IMR-90 (cell line): ENCODE measurements around the gene CDK12. TPM values are rescaled to one million over a fixed set of nuclear protein-coding genes. Genes with fewer than 3 reads are reported as not detected.

ENCODE experiments used
- ATAC-seq: fragments of 200-7000 bp; cut with Tn5 transposase; 2 replicates; pipeline ENCODE4 v1.9.1; 2020; ENCODE audit warnings: low read depth, mild to moderate bottlenecking, moderate library complexity
- BruUV-seq: library from RNA; stranded (reverse); fragments of 400-500 nt; replicated peaks from 2 replicates; lab custom pipeline; 2021; lab: Mats Ljungman, UMichigan
- CTCF ChIA-PET: fragments of 300-600 bp; formaldehyde crosslinking; extraction: SDS; loops from one replicate; lab custom pipeline; 2021; ENCODE audit warnings: antibody characterized with exemption; lab: Yijun Ruan, JAX
- POLR2A ChIA-PET: fragments of 300-600 bp; sonication (Branson Sonifier 250); formaldehyde crosslinking; loops from one replicate; lab custom pipeline; 2022; ENCODE audit warnings: antibody characterized with exemption; ENCODE audit not compliant: unreplicated experiment; lab: Charles Lee
- DNase-seq: peaks from one replicate; pipeline ENCODE4 v3.0.0; 2013
- H2AFZ ChIP-seq: replicated peaks from 2 replicates; pipeline ENCODE3; 2013; ENCODE audit warnings: low read length, mild to moderate bottlenecking; ENCODE audit not compliant: poor library complexity
- H2AK5ac ChIP-seq: 2 replicates; pipeline ENCODE4 v1.6.1; 2013; ENCODE audit warnings: low read depth, low read length, inconsistent platforms
- H2AK9ac ChIP-seq: replicated peaks from 2 replicates; pipeline ENCODE3; 2013; ENCODE audit warnings: mild to moderate bottlenecking, low read depth, low read length, moderate library complexity; ENCODE audit not compliant: poor library complexity
- H2BK120ac ChIP-seq: 2 replicates; pipeline ENCODE4 v1.6.1; 2013; ENCODE audit warnings: low read depth, low read length, inconsistent platforms
- H2BK15ac ChIP-seq: 3 replicates; pipeline ENCODE4 v1.6.1; 2013; ENCODE audit warnings: low read depth, low read length, inconsistent platforms
- H2BK20ac ChIP-seq: 2 replicates; pipeline ENCODE4 v1.6.1; 2013; ENCODE audit warnings: low read depth, mild to moderate bottlenecking, inconsistent platforms, low read length, moderate library complexity
- H2BK5ac ChIP-seq: 2 replicates; pipeline ENCODE4 v1.6.1; 2013; ENCODE audit warnings: mild to moderate bottlenecking, low read depth, low read length, inconsistent platforms; ENCODE audit not compliant: poor library complexity, severe bottlenecking
- H3K14ac ChIP-seq: replicated peaks from 2 replicates; pipeline ENCODE4 v1.6.1; 2013; ENCODE audit warnings: low read depth, low read length, inconsistent platforms
- H3K18ac ChIP-seq: 2 replicates; pipeline ENCODE4 v1.6.1; 2013; ENCODE audit warnings: low read depth, low read length, control low read depth
- H3K23ac ChIP-seq: 2 replicates; pipeline ENCODE4 v1.6.1; 2013; ENCODE audit warnings: low read depth, low read length, inconsistent platforms
- H3K27ac ChIP-seq: 2 replicates; pipeline ENCODE4 v1.5.1; 2013; ENCODE audit warnings: mild to moderate bottlenecking, control low read depth, low read length; ENCODE audit not compliant: insufficient read depth
- H3K27me3 ChIP-seq: 2 replicates; pipeline ENCODE4 v1.6.1; 2013; ENCODE audit warnings: low read length; ENCODE audit not compliant: control insufficient read depth, insufficient read depth
- H3K36me3 ChIP-seq: 2 replicates; pipeline ENCODE4 v1.6.1; 2013; ENCODE audit warnings: low read length, mixed read lengths; ENCODE audit not compliant: control insufficient read depth, insufficient read depth
- H3K4ac ChIP-seq: 2 replicates; pipeline ENCODE4 v1.6.1; 2013; ENCODE audit warnings: low read depth, low read length, inconsistent platforms
- H3K4me1 ChIP-seq: 2 replicates; pipeline ENCODE4 v1.6.1; 2013; ENCODE audit warnings: low read length, mixed read lengths; ENCODE audit not compliant: control insufficient read depth, insufficient read depth
- H3K4me2 ChIP-seq: 2 replicates; pipeline ENCODE4 v1.6.1; 2013; ENCODE audit warnings: low read depth, mild to moderate bottlenecking, control low read depth, low read length, moderate library complexity
- H3K4me3 ChIP-seq: 2 replicates; pipeline ENCODE4 v1.5.1; 2013; ENCODE audit warnings: low read depth, mild to moderate bottlenecking, control low read depth, low read length, moderate library complexity; ENCODE audit not compliant: insufficient read depth
- H3K56ac ChIP-seq: 2 replicates; pipeline ENCODE4 v1.6.1; 2013; ENCODE audit warnings: low read length, inconsistent platforms; ENCODE audit not compliant: insufficient read depth; ENCODE audit errors: extremely low read depth
- H3K79me1 ChIP-seq, 2 experiments: 2 replicates each; pipeline ENCODE4 v1.6.1; 2013; ENCODE audit warnings: low read length in 2 of 2, inconsistent platforms in 1 of 2, low read depth in 1 of 2
- H3K9ac ChIP-seq: 2 replicates; pipeline ENCODE4 v1.6.1; 2013; ENCODE audit warnings: low read depth, low read length, control low read depth
- H3K9me1 ChIP-seq: 2 replicates; pipeline ENCODE4 v1.6.1; 2013; ENCODE audit warnings: low read length, inconsistent platforms; ENCODE audit not compliant: insufficient read depth
- H3K9me3 ChIP-seq: 2 replicates; pipeline ENCODE4 v1.6.1; 2013; ENCODE audit warnings: low read length; ENCODE audit not compliant: control insufficient read depth, insufficient read depth
- H4K20me1 ChIP-seq: 2 replicates; pipeline ENCODE4 v1.6.1; 2013; ENCODE audit warnings: low read length, inconsistent platforms; ENCODE audit not compliant: insufficient read depth
- H4K5ac ChIP-seq: 2 replicates; pipeline ENCODE4 v1.6.1; 2013; ENCODE audit warnings: mild to moderate bottlenecking, low read depth, low read length, control low read depth
- H4K8ac ChIP-seq, 2 experiments: 2 replicates each; pipeline ENCODE4 v1.6.1; 2013; ENCODE audit warnings: low read depth in 2 of 2, low read length in 2 of 2, control low read depth in 1 of 2, inconsistent platforms in 1 of 2
- H4K91ac ChIP-seq: 2 replicates; pipeline ENCODE4 v1.6.1; 2013; ENCODE audit warnings: low read depth, low read length, inconsistent platforms; ENCODE audit not compliant: insufficient read depth
- BHLHE40 ChIP-seq: fragments of 150-350 bp; IDR thresholded peaks from 2 replicates; pipeline ENCODE4 v1.6.1; 2016; ENCODE audit warnings: mild to moderate bottlenecking, low read depth, low read length
- CEBPB ChIP-seq: IDR thresholded peaks from 2 replicates; pipeline ENCODE4 v1.6.1; 2012; ENCODE audit warnings: low read depth, low read length, improper control_type of control experiment
- CHD1 ChIP-seq: IDR thresholded peaks from 2 replicates; pipeline ENCODE4 v1.6.1; 2012; ENCODE audit warnings: low read depth, low read length, improper control_type of control experiment
- CTCF ChIP-seq: conservative IDR thresholded peaks from 2 replicates; pipeline ENCODE4 v1.5.1; 2012; ENCODE audit warnings: mild to moderate bottlenecking, low read depth, low read length, improper control_type of control experiment
- MAFK ChIP-seq: IDR thresholded peaks from 2 replicates; pipeline ENCODE4 v1.6.1; 2012; ENCODE audit warnings: low read depth, low read length, improper control_type of control experiment
- MAZ ChIP-seq: IDR thresholded peaks from 2 replicates; pipeline ENCODE4 v1.6.1; 2012; ENCODE audit warnings: low read depth, mild to moderate bottlenecking, low read length, improper control_type of control experiment, moderate library complexity, borderline replicate concordance
- MXI1 ChIP-seq: IDR thresholded peaks from 2 replicates; pipeline ENCODE4 v1.6.1; 2012; ENCODE audit warnings: low read depth, mild to moderate bottlenecking, low read length, moderate library complexity, borderline replicate concordance
- POLR2A ChIP-seq: IDR thresholded peaks from 2 replicates; pipeline ENCODE4 v1.6.1; 2012; ENCODE audit warnings: mild to moderate bottlenecking, low read depth, low read length
- RAD21 ChIP-seq: IDR thresholded peaks from 2 replicates; pipeline ENCODE4 v1.6.1; 2012; ENCODE audit warnings: low read length, improper control_type of control experiment
- RCOR1 ChIP-seq: IDR thresholded peaks from 2 replicates; pipeline ENCODE4 v1.6.1; 2012; ENCODE audit warnings: mild to moderate bottlenecking, low read length, improper control_type of control experiment; ENCODE audit not compliant: insufficient replicate concordance
- RFX5 ChIP-seq: IDR thresholded peaks from 2 replicates; pipeline ENCODE4 v1.8.0; 2012; ENCODE audit warnings: low read depth, mild to moderate bottlenecking, low read length, moderate library complexity
- SMC3 ChIP-seq: fragments of 150-350 bp; IDR thresholded peaks from 2 replicates; pipeline ENCODE4 v1.6.1; 2016; ENCODE audit warnings: low read depth, mild to moderate bottlenecking, antibody characterized with exemption, low read length, moderate library complexity
- WGBS, 2 experiments: methylation state at CpG; one replicate each; pipeline versions ENCODE4 v1.1.5 to v1.1.7; 2013; ENCODE audit warnings: missing lambda C conversion rate in 2 of 2; ENCODE audit not compliant: insufficient read length in 1 of 2; ENCODE audit errors: extremely low coverage in 2 of 2; 5-methylcytosine and 5-hydroxymethylcytosine counted together
- dilution Hi-C: fragments of 300-500 bp; cut with HindIII; formaldehyde crosslinking; loops from one replicate; pipeline ENCODE4 v1.14.3; 2018; ENCODE audit warnings: low sequenced_read_pairs; ENCODE audit not compliant: unreplicated experiment
- in situ Hi-C: fragments of 300-500 bp; cut with MboI; formaldehyde crosslinking; loops from 3 replicates; pipeline ENCODE4 v1.14.3; 2019; ENCODE audit warnings: low sequenced_read_pairs, inconsistent platforms, mixed read lengths
- intact Hi-C: fragments of 100-400 bp; cut with micrococcal nuclease; formaldehyde crosslinking; loops from 2 replicates; pipeline ENCODE4 v1.10.0; 2022
- polyA plus RNA-seq, 3 experiments: library from polyadenylated mRNA; depleted of rRNA; stranded (reverse); fragments of >200 nt; gene quantifications; 2 replicates each; pipeline ENCODE4 v1.2.3, GENCODE V29; 2012; ENCODE audit warnings: low replicate concordance in 1 of 3
- total RNA-seq: library from RNA; depleted of rRNA; stranded (reverse); fragments of >200 nt; gene quantifications from 2 replicates; pipeline ENCODE4 v1.2.3, GENCODE V29; 2012
- TF ChIP-seq, protein P1 (sequence below): fragments of 150-350 bp; IDR thresholded peaks from 2 replicates; pipeline ENCODE4 v1.6.1; 2017; ENCODE audit warnings: mild to moderate bottlenecking, antibody characterized with exemption, low read length, low read depth

Gene CDK12
- total and polyA plus RNA-seq, 2 of the 4 experiments (the other 2 are of a cell fraction): 16.1 to 27.1 TPM

DNA sequence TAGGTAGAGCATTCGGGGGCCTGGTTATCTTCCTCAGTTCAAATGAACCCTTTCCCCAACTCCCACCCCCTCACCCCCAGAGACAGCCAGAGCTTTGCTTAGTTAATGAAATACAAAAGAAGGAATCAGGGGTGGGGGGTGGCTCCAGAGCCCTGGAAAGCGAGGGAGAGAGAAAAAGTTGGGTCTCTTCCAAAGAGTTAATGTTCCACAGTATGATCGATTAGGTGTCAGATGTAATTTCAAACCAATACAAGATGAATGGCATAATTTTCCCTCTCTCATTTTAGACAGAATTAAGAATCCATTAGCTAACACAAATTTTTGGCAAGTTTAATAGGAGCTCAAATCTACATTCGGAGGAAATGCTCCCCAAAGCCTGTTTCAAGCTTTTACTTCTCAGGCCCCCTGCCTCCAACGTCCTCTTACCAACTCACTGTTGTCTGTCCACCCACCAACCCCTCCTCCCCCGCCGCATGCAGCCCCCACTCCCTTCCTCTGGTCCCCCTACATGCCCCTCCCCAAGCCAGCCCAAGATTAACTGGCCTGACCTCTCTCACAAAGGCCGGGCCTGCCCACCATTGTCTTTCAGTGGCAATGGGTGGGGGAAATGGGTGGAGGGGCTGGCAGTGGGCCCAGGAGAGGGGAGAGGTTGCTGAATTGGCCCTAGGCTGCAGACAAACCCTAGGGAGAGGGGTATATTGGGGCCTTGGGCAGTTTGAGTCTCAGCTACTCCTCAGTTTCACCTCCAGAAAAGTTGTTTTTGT, 118.2 kb downstream of the CDK12 start:
- no peak overlapping the region for H2BK20ac ChIP-seq
- H3K4me2 ChIP-seq: no peak overlapping the region
- intact Hi-C loops (no loop called here), dilution Hi-C loops (no loop called here), in situ Hi-C loops (no loop called here)
- no peak overlapping the region for H3K9ac ChIP-seq
- TF ChIP-seq RCOR1: no peak
- no peak for TF ChIP-seq MAFK
- no peak for TF ChIP-seq POLR2A
- no peak for TF ChIP-seq CHD1
- TF ChIP-seq CTCF: no peak
- TF ChIP-seq, protein P1, sequence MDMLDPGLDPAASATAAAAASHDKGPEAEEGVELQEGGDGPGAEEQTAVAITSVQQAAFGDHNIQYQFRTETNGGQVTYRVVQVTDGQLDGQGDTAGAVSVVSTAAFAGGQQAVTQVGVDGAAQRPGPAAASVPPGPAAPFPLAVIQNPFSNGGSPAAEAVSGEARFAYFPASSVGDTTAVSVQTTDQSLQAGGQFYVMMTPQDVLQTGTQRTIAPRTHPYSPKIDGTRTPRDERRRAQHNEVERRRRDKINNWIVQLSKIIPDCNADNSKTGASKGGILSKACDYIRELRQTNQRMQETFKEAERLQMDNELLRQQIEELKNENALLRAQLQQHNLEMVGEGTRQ: no peak
- no peak for TF ChIP-seq RAD21
- TF ChIP-seq BHLHE40: no peak
- no peak for TF ChIP-seq MXI1
- TF ChIP-seq RFX5: no peak
- no peak for TF ChIP-seq SMC3
- TF ChIP-seq CEBPB: no peak
- no peak for TF ChIP-seq MAZ
- H4K91ac ChIP-seq: no peak overlapping the region
- no peak overlapping the region for H2AK9ac ChIP-seq
- H3K14ac ChIP-seq: no peak overlapping the region
- H2AK5ac ChIP-seq: no peak overlapping the region
- BruUV-seq: no TSS peak
- peaks cover 31% of the 10 kb centered on the region for H3K27me3 ChIP-seq
- no peak overlapping the region for H2AFZ ChIP-seq
- H3K4me1 ChIP-seq: no peaks in the 10 kb centered on the region
- H2BK120ac ChIP-seq: no peak overlapping the region
- no peak overlapping the region for H3K4ac ChIP-seq
- H3K79me1 ChIP-seq: no peaks in the 10 kb centered on the region
- WGBS, 2 experiments: no CpG with 5 or more reads among the region's 8 CpGs
- DNase-seq (no peak), ATAC-seq (no peak)
- no peaks in the 10 kb centered on the region for H3K9me3 ChIP-seq
- no peaks in the 10 kb centered on the region for H3K9me1 ChIP-seq
- H4K8ac ChIP-seq: no peak overlapping the region
- no peak overlapping the region for H4K5ac ChIP-seq
- no peaks in the 10 kb centered on the region for H4K20me1 ChIP-seq
- H3K56ac ChIP-seq: no peak overlapping the region
- H2BK5ac ChIP-seq: no peak overlapping the region
- H3K18ac ChIP-seq: no peak overlapping the region
- H3K36me3 ChIP-seq: no peaks in the 10 kb centered on the region
- POLR2A ChIA-PET: interaction anchor here (0.6 kb wide), 1 partner anchor 14 kb away, joined by 3 read pairs; no protein-coding TSS in a partner anchor
- CTCF ChIA-PET: interaction anchor here (1.1 kb wide), 1 partner anchor 42 kb away, joined by 3 read pairs; no protein-coding TSS in a partner anchor
- no peak overlapping the region for H3K27ac ChIP-seq
- no peak overlapping the region for H3K4me3 ChIP-seq
- no peak overlapping the region for H2BK15ac ChIP-seq
- H3K23ac ChIP-seq: no peak overlapping the region
